ENCODE results near the gene ASIC1.

The ASIC1 gene

GRCh38 chr12:50038336-50038735 lies 19.1 kb upstream of the ASIC1 start:
- ChIA-PET POLR2A (interaction anchor here (0.7 to 1.7 kb wide), 2 partner anchors 20 to 46 kb away, joined by 3 to 7 read pairs; no protein-coding TSS in a partner anchor), CTCF (interaction anchor here (0.6 to 3.4 kb wide), 16 partner anchors 9 to 283 kb away, joined by 3 to 31 read pairs (median 4); partner anchors contain the start of genes COX14 and RACGAP1)
- no peak for DNase-seq (ENCODE audit: extremely low spot score)
- TF ChIP-seq FOXK2 (IDR thresholded peaks at IDR 0.05) = no peak
- no peak for TF ChIP-seq ELF4 (IDR thresholded peaks at IDR 0.05)
- no peak for TF ChIP-seq CTBP1 (IDR thresholded peaks at IDR 0.05; ENCODE audit: borderline replicate concordance)
- no peak for TF ChIP-seq HDGF (IDR thresholded peaks at IDR 0.05; ENCODE audit: borderline replicate concordance)
- no peak for TF ChIP-seq FOXM1 (IDR thresholded peaks at IDR 0.05; ENCODE audit: borderline replicate concordance)
- no peak for TF ChIP-seq NFRKB (IDR thresholded peaks at IDR 0.05)
- no peak for TF ChIP-seq TARDBP (IDR thresholded peaks at IDR 0.05)
- no peak for TF ChIP-seq LEF1 (IDR thresholded peaks at IDR 0.05; ENCODE audit: borderline replicate concordance)
- TF ChIP-seq ARNT (IDR thresholded peaks at IDR 0.05) = no peak
- no peak for TF ChIP-seq FOXA1 (IDR thresholded peaks at IDR 0.05)
- no peak for TF ChIP-seq SUZ12 (IDR thresholded peaks at IDR 0.05)
- TF ChIP-seq ZNF384 (IDR thresholded peaks at IDR 0.05) = no peak
- no peak for TF ChIP-seq L3MBTL2 (conservative IDR thresholded peaks at IDR 0.05)

- ChIA-PET POLR2A (interaction anchor here (0.6 to 1.7 kb wide), 4 partner anchors 20 to 97 kb away, joined by 3 to 7 read pairs (median 4); no protein-coding TSS in a partner anchor), CTCF (interaction anchor here (0.6 to 3.4 kb wide), 24 partner anchors 8 to 215 kb away, joined by 3 to 31 read pairs (median 4); partner anchors contain the start of genes BCDIN3D, COX14, GPD1 and RACGAP1)
- DNase-seq (ENCODE audit: extremely low spot score) = peak; percentile 84
- TF ChIP-seq TARDBP (IDR thresholded peaks at IDR 0.05) (no peak), SUZ12 (IDR thresholded peaks at IDR 0.05) (no peak), FOXM1 (IDR thresholded peaks at IDR 0.05; ENCODE audit: borderline replicate concordance) (no peak), CTBP1 (IDR thresholded peaks at IDR 0.05; ENCODE audit: borderline replicate concordance) (no peak), HDGF (IDR thresholded peaks at IDR 0.05; ENCODE audit: borderline replicate concordance) (no peak), LEF1 (IDR thresholded peaks at IDR 0.05; ENCODE audit: borderline replicate concordance) (no peak), PKNOX1 (IDR thresholded peaks at IDR 0.05) (no peak), ZNF384 (IDR thresholded peaks at IDR 0.05) (no peak), ARNT (IDR thresholded peaks at IDR 0.05) (no peak), BHLHE40 (IDR thresholded peaks at IDR 0.05; ENCODE audit: borderline replicate concordance) (no peak), L3MBTL2 (conservative IDR thresholded peaks at IDR 0.05) (no peak), ELF4 (IDR thresholded peaks at IDR 0.05) (no peak), FOXA1 (IDR thresholded peaks at IDR 0.05) (no peak), FOXK2 (IDR thresholded peaks at IDR 0.05) (no peak), SP1 (IDR thresholded peaks at IDR 0.05) (no peak), NFRKB (IDR thresholded peaks at IDR 0.05) (no peak)
These were observed 18.1 kb upstream of the ASIC1 start for GRCh38 chr12:50039151-50039835.

GRCh38 chr12:50040657-50041056 lies 16.7 kb upstream of the ASIC1 start:
- TF ChIP-seq FOXM1 (IDR thresholded peaks at IDR 0.05; ENCODE audit: borderline replicate concordance) (no peak), L3MBTL2 (conservative IDR thresholded peaks at IDR 0.05) (no peak), PKNOX1 (IDR thresholded peaks at IDR 0.05) (no peak), FOXA1 (IDR thresholded peaks at IDR 0.05) (no peak), ARNT (IDR thresholded peaks at IDR 0.05) (no peak), SP1 (IDR thresholded peaks at IDR 0.05) (no peak), CTBP1 (IDR thresholded peaks at IDR 0.05; ENCODE audit: borderline replicate concordance) (no peak), TARDBP (IDR thresholded peaks at IDR 0.05) (no peak), SUZ12 (IDR thresholded peaks at IDR 0.05) (no peak)
- DNase-seq (ENCODE audit: extremely low spot score) = no peak
- ChIA-PET CTCF (interaction anchor here (3.4 kb wide), 1 partner anchor 14 kb away, joined by 31 read pairs; no protein-coding TSS in a partner anchor), POLR2A (no interaction called here)

- TF ChIP-seq SUZ12 (IDR thresholded peaks at IDR 0.05) = no peak
- no peak for DNase-seq (ENCODE audit: extremely low spot score)
- CTCF ChIA-PET = no interaction called here
- POLR2A ChIA-PET = no interaction called here
These were observed 16.1 kb upstream of the ASIC1 start for GRCh38 chr12:50041062-50041860.

- no peak for DNase-seq (ENCODE audit: extremely low spot score)
- ChIA-PET POLR2A (no interaction called here), CTCF (no interaction called here)
- TF ChIP-seq SP1 (IDR thresholded peaks at IDR 0.05) (no peak), FOXK2 (IDR thresholded peaks at IDR 0.05) (no peak)
These were observed 15.4 kb upstream of the ASIC1 start for GRCh38 chr12:50041962-50042361.

- TF ChIP-seq PKNOX1 (IDR thresholded peaks at IDR 0.05) (no peak), SP1 (IDR thresholded peaks at IDR 0.05) (no peak), BHLHE40 (IDR thresholded peaks at IDR 0.05; ENCODE audit: borderline replicate concordance) (no peak), FOXM1 (IDR thresholded peaks at IDR 0.05; ENCODE audit: borderline replicate concordance) (no peak), ZNF384 (IDR thresholded peaks at IDR 0.05) (no peak), NFRKB (IDR thresholded peaks at IDR 0.05) (no peak), FOXA1 (IDR thresholded peaks at IDR 0.05) (no peak), ELF4 (IDR thresholded peaks at IDR 0.05) (no peak), SUZ12 (IDR thresholded peaks at IDR 0.05) (no peak), TARDBP (IDR thresholded peaks at IDR 0.05) (no peak), ARNT (IDR thresholded peaks at IDR 0.05) (no peak), HDGF (IDR thresholded peaks at IDR 0.05; ENCODE audit: borderline replicate concordance) (no peak), L3MBTL2 (conservative IDR thresholded peaks at IDR 0.05) (no peak), CTBP1 (IDR thresholded peaks at IDR 0.05; ENCODE audit: borderline replicate concordance) (no peak), LEF1 (IDR thresholded peaks at IDR 0.05; ENCODE audit: borderline replicate concordance) (no peak), FOXK2 (IDR thresholded peaks at IDR 0.05) (no peak)
- POLR2A ChIA-PET = no interaction called here
- CTCF ChIA-PET = interaction anchor here (1.3 kb wide), 1 partner anchor 28 kb away, joined by 7 read pairs; no protein-coding TSS in a partner anchor
- no peak for DNase-seq (ENCODE audit: extremely low spot score)
These were observed 14.7 kb upstream of the ASIC1 start for GRCh38 chr12:50042693-50043092.
